CD4-positive, alpha-beta memory T cell (primary cell): Measurements from ENCODE around the gene RAP1GAP2. TPM values are rescaled to one million over a fixed set of nuclear protein-coding genes. Genes with fewer than 3 reads are reported as not detected.

Experiments
- CTCF ChIA-PET: fragments of 350-600 bp; sonication (Branson Sonifier 250); formaldehyde crosslinking; loops from one replicate; lab custom pipeline; 2021; ENCODE audit warnings: inconsistent platforms; ENCODE audit not compliant: partially characterized antibody; lab: Charles Lee
- POLR2A ChIA-PET: fragments of 350-600 bp; sonication (Branson Sonifier 250); formaldehyde crosslinking; loops from one replicate; lab custom pipeline; 2021; ENCODE audit not compliant: partially characterized antibody; lab: Charles Lee
- DNase-seq, 5 donors: peaks; one replicate each; pipeline versions ENCODE4 v3.0.0 to v3.0.0-alpha.2; 2020 to 2022; ENCODE audit warnings: mixed read lengths in 1 of 5
- H3K27ac ChIP-seq: one replicate; pipeline ENCODE4 v1.7.0; 2013; ENCODE audit warnings: low read depth, low read length
- H3K27me3 ChIP-seq: 2 replicates; pipeline ENCODE4 v1.7.0; 2013; ENCODE audit warnings: mild to moderate bottlenecking, low read length, moderate library complexity; ENCODE audit not compliant: insufficient read depth
- H3K36me3 ChIP-seq: 2 replicates; pipeline ENCODE4 v1.7.0; 2013; ENCODE audit warnings: mild to moderate bottlenecking, low read length, moderate library complexity; ENCODE audit not compliant: insufficient read depth
- H3K4me1 ChIP-seq: 2 replicates; pipeline ENCODE4 v1.7.0; 2013; ENCODE audit warnings: mild to moderate bottlenecking, low read length, moderate library complexity; ENCODE audit not compliant: insufficient read depth
- H3K4me3 ChIP-seq, 2 donors: one replicate each; pipeline ENCODE4 v1.7.0; 2013; ENCODE audit warnings: low read length in 2 of 2, mild to moderate bottlenecking in 1 of 2
- H3K9me3 ChIP-seq, 2 donors: one replicate each; pipeline ENCODE4 v1.7.0; 2013; ENCODE audit warnings: low read length in 2 of 2, control low read depth in 1 of 2; ENCODE audit not compliant: control insufficient read depth in 1 of 2
- H3K27ac Mint-ChIP-seq, 7 donors: one replicate each; pipeline ENCODE4 v1.8.0; 2020 to 2021; ENCODE audit warnings: mixed read lengths in 7 of 7, mild to moderate bottlenecking in 6 of 7, inconsistent platforms in 3 of 7, moderate library complexity in 3 of 7
- H3K27me3 Mint-ChIP-seq, 2 donors: one replicate each; pipeline ENCODE4 v1.8.0; 2020 to 2021; ENCODE audit warnings: mixed read lengths in 2 of 2
- H3K36me3 Mint-ChIP-seq, 2 donors: one replicate each; pipeline ENCODE4 v1.8.0; 2020 to 2021; ENCODE audit warnings: mixed read lengths in 2 of 2, inconsistent platforms in 1 of 2, mild to moderate bottlenecking in 1 of 2
- H3K4me1 Mint-ChIP-seq, 4 donors: one replicate each; pipeline ENCODE4 v1.8.0; 2020 to 2021; ENCODE audit warnings: mixed read lengths in 4 of 4, mild to moderate bottlenecking in 1 of 4
- H3K4me3 Mint-ChIP-seq, 8 donors: one replicate each; pipeline ENCODE4 v1.8.0; 2020 to 2021; ENCODE audit warnings: mixed read lengths in 8 of 8, mild to moderate bottlenecking in 7 of 8, moderate library complexity in 6 of 8, inconsistent platforms in 3 of 8
- H3K9me3 Mint-ChIP-seq, 8 donors: one replicate each; pipeline ENCODE4 v1.8.0; 2020 to 2021; ENCODE audit warnings: mixed read lengths in 8 of 8, mild to moderate bottlenecking in 5 of 8, inconsistent platforms in 3 of 8, moderate library complexity in 1 of 8
- intact Hi-C: fragments of 100-400 bp; cut with micrococcal nuclease; formaldehyde crosslinking; loops from one replicate; pipeline ENCODE4 v1.15.1; 2023
- polyA plus RNA-seq, 2 donors: library from polyadenylated mRNA; unstranded; fragments of 300-500 nt; fragmentation: Illumina TruSeq; gene quantifications; one replicate each; pipeline ENCODE4 v1.2.3, GENCODE V29; 2021
- total RNA-seq, 2 experiments: library from RNA; stranded (reverse); gene quantifications; one replicate each; pipeline ENCODE4 v1.2.3, GENCODE V29; 2021

Gene RAP1GAP2
- total and polyA plus RNA-seq, 4 experiments from 2014 or later, result 0.38 to 9.9 (median 8.0) TPM

- H3K4me3 Mint-ChIP-seq, result no peak overlapping the region
- peaks cover 10 to 35% (median 21%) of the 10 kb centered on the region in 4 donors for H3K4me1 Mint-ChIP-seq
- no peak overlapping the region for H3K27ac Mint-ChIP-seq
- no peaks in the 10 kb centered on the region for H3K36me3 ChIP-seq
- ChIA-PET POLR2A (interaction anchor here (0.6 to 2.0 kb wide), 3 partner anchors 35 to 163 kb away, joined by 3 to 7 read pairs (median 7); no protein-coding TSS in a partner anchor), CTCF (interaction anchor here (0.5 to 7.0 kb wide), 24 partner anchors 9 to 916 kb away, joined by 3 to 65 read pairs (median 5); partner anchors contain the start of gene RAP1GAP2)
- peaks cover 19% of the 10 kb centered on the region for H3K4me1 ChIP-seq
- H3K27me3 Mint-ChIP-seq, result peaks cover 0 to 3% of the 10 kb centered on the region in 2 donors
- H3K9me3 ChIP-seq, result no peaks in the 10 kb centered on the region
- peaks cover 4% of the 10 kb centered on the region for H3K27me3 ChIP-seq
- H3K4me3 ChIP-seq, result no peak overlapping the region
- intact Hi-C loops, result no loop called here
- H3K9me3 Mint-ChIP-seq, result no peaks in the 10 kb centered on the region
- H3K27ac ChIP-seq, result no peak overlapping the region
- peaks cover 3 to 10% of the 10 kb centered on the region in 2 donors for H3K36me3 Mint-ChIP-seq
- no peak for DNase-seq
Measured at GRCh38 chr17:2849327-2849670, 53.1 kb downstream of the RAP1GAP2 start.

GRCh38 chr17:2850991-2851390 is 54.8 kb downstream of the RAP1GAP2 start:
- Histone ChIP-seq H3K4me3 (no peak overlapping the region), H3K27me3 (peaks cover 4% of the 10 kb centered on the region), H3K27ac (no peak overlapping the region), H3K36me3 (no peaks in the 10 kb centered on the region), H3K9me3 (no peaks in the 10 kb centered on the region), H3K4me1 (peaks cover 27% of the 10 kb centered on the region)
- Mint-ChIP-seq H3K4me1 (peaks cover 19 to 47% (median 30%) of the 10 kb centered on the region in 4 donors), H3K27ac (no peak overlapping the region), H3K9me3 (no peaks in the 10 kb centered on the region), H3K36me3 (peaks cover 4 to 8% of the 10 kb centered on the region in 2 donors), H3K4me3 (peak overlapping the region in 4 of 8 donors; percentile 29 to 77 (median 33)), H3K27me3 (peaks cover 3% of the 10 kb centered on the region in 2 donors)
- POLR2A ChIA-PET, result interaction anchor here (1.6 kb wide), 1 partner anchor 36 kb away, joined by 5 read pairs; no protein-coding TSS in a partner anchor
- DNase-seq, result no peak
- intact Hi-C loops, result no loop called here
- CTCF ChIA-PET, result interaction anchor here (0.7 to 7.0 kb wide), 6 partner anchors 14 to 164 kb away, joined by 3 to 65 read pairs (median 18); no protein-coding TSS in a partner anchor

GRCh38 chr17:2851615-2852014 is 55.4 kb downstream of the RAP1GAP2 start:
- intact Hi-C loops, result no loop called here
- H3K4me3 Mint-ChIP-seq, result peak overlapping the region in 6 of 8 donors; percentile 6 to 77 (median 16)
- Histone ChIP-seq H3K4me1 (peaks cover 30% of the 10 kb centered on the region), H3K4me3 (no peak overlapping the region), H3K27me3 (peaks cover 4% of the 10 kb centered on the region), H3K9me3 (no peaks in the 10 kb centered on the region), H3K36me3 (no peaks in the 10 kb centered on the region), H3K27ac (no peak overlapping the region)
- H3K9me3 Mint-ChIP-seq, result no peaks in the 10 kb centered on the region
- ChIA-PET POLR2A (interaction anchor here (1.6 kb wide), 1 partner anchor 36 kb away, joined by 5 read pairs; no protein-coding TSS in a partner anchor), CTCF (interaction anchor here (0.7 to 7.0 kb wide), 6 partner anchors 14 to 161 kb away, joined by 3 to 55 read pairs (median 5); no protein-coding TSS in a partner anchor)
- H3K27me3 Mint-ChIP-seq, result peaks cover 3% of the 10 kb centered on the region in 2 donors
- DNase-seq, result no peak
- no peak overlapping the region for H3K27ac Mint-ChIP-seq
- peaks cover 4 to 8% of the 10 kb centered on the region in 2 donors for H3K36me3 Mint-ChIP-seq
- H3K4me1 Mint-ChIP-seq, result peaks cover 22 to 52% (median 35%) of the 10 kb centered on the region in 4 donors

- Histone ChIP-seq H3K4me3 (no peak overlapping the region), H3K27ac (no peak overlapping the region), H3K9me3 (no peaks in the 10 kb centered on the region), H3K36me3 (no peaks in the 10 kb centered on the region), H3K27me3 (peaks cover 4% of the 10 kb centered on the region), H3K4me1 (peaks cover 31% of the 10 kb centered on the region)
- H3K27me3 Mint-ChIP-seq, result peaks cover 3% of the 10 kb centered on the region in 2 donors
- peak overlapping the region; percentile 62 to 77 (median 68) for H3K4me3 Mint-ChIP-seq
- peaks cover 24 to 52% (median 38%) of the 10 kb centered on the region in 4 donors for H3K4me1 Mint-ChIP-seq
- intact Hi-C loops, result no loop called here
- H3K9me3 Mint-ChIP-seq, result no peaks in the 10 kb centered on the region
- ChIA-PET POLR2A (interaction anchor here (1.6 kb wide), 1 partner anchor 37 kb away, joined by 5 read pairs; no protein-coding TSS in a partner anchor), CTCF (interaction anchor here (0.8 to 7.0 kb wide), 5 partner anchors 15 to 161 kb away, joined by 3 to 55 read pairs (median 6); no protein-coding TSS in a partner anchor)
- no peak for DNase-seq
- peaks cover 4 to 8% of the 10 kb centered on the region in 2 donors for H3K36me3 Mint-ChIP-seq
- peak overlapping the region in 1 of 7 donors; percentile 23 for H3K27ac Mint-ChIP-seq
Measured at GRCh38 chr17:2852221-2852620, 56.0 kb downstream of the RAP1GAP2 start.

- H3K27ac ChIP-seq, result no peak overlapping the region
- DNase-seq, result no peak
- H3K4me1 ChIP-seq, result peaks cover 25% of the 10 kb centered on the region
- intact Hi-C loops, result no loop called here
- ChIA-PET CTCF (interaction anchor here (3.8 kb wide), 1 partner anchor 160 kb away, joined by 29 read pairs; no protein-coding TSS in a partner anchor), POLR2A (interaction anchor here (1.1 to 1.6 kb wide), 2 partner anchors 38 to 67 kb away, joined by 3 to 5 read pairs; no protein-coding TSS in a partner anchor)
- no peaks in the 10 kb centered on the region for H3K36me3 ChIP-seq
- H3K4me1 Mint-ChIP-seq, result peaks cover 23 to 48% (median 36%) of the 10 kb centered on the region in 4 donors
- no peaks in the 10 kb centered on the region for H3K9me3 ChIP-seq
- peaks cover 4 to 8% of the 10 kb centered on the region in 2 donors for H3K36me3 Mint-ChIP-seq
- H3K4me3 Mint-ChIP-seq, result peak overlapping the region in 7 of 8 donors; percentile 63 to 78 (median 71)
- no peak overlapping the region for H3K27ac Mint-ChIP-seq
- peaks cover 4% of the 10 kb centered on the region for H3K27me3 ChIP-seq
- H3K27me3 Mint-ChIP-seq, result peaks cover 3% of the 10 kb centered on the region in 2 donors
- peak overlapping the region in 1 of 2 donors; percentile 32 for H3K4me3 ChIP-seq
- H3K9me3 Mint-ChIP-seq, result no peaks in the 10 kb centered on the region
Measured at GRCh38 chr17:2852729-2853282, 56.6 kb downstream of the RAP1GAP2 start.

- Mint-ChIP-seq H3K4me1 (peaks cover 19 to 47% (median 34%) of the 10 kb centered on the region in 4 donors), H3K9me3 (no peaks in the 10 kb centered on the region)
Measured at GRCh38 chr17:2853283-2854142, 57.3 kb downstream of the RAP1GAP2 start.

More at GRCh38 chr17:2853283-2854142, 57.3 kb downstream of the RAP1GAP2 start:
- intact Hi-C loops, result no loop called here
- no peak overlapping the region for H3K27ac ChIP-seq
- peaks cover 20% of the 10 kb centered on the region for H3K4me1 ChIP-seq
- peak overlapping the region; percentile 77 to 90 (median 86) for H3K4me3 Mint-ChIP-seq
- POLR2A ChIA-PET, result interaction anchor here (1.1 kb wide), 1 partner anchor 68 kb away, joined by 3 read pairs; no protein-coding TSS in a partner anchor
- no peaks in the 10 kb centered on the region for H3K36me3 ChIP-seq
- H3K9me3 ChIP-seq, result no peaks in the 10 kb centered on the region
- CTCF ChIA-PET, result interaction anchor here (1.1 to 3.8 kb wide), 3 partner anchors 15 to 160 kb away, joined by 3 to 29 read pairs (median 9); no protein-coding TSS in a partner anchor
- peaks cover 5 to 8% of the 10 kb centered on the region in 2 donors for H3K36me3 Mint-ChIP-seq
- H3K27ac Mint-ChIP-seq, result peak overlapping the region in 1 of 7 donors; percentile 74
- peaks cover 4% of the 10 kb centered on the region for H3K27me3 ChIP-seq
- peak in 4 of 5 donors; percentile 39 to 48 (median 40) for DNase-seq
- peak overlapping the region; percentile 29 to 38 for H3K4me3 ChIP-seq
- peaks cover 3% of the 10 kb centered on the region in 2 donors for H3K27me3 Mint-ChIP-seq
